ENCODE measurements around the gene POU2F1. TPM values are rescaled to one million over a fixed set of nuclear protein-coding genes. Genes with fewer than 3 reads are reported as not detected.

The POU2F1 gene
- polyA plus RNA-seq, 1 donor (not counting 4 experiments of a cell fraction or from before 2014, with no cell fraction given) = 3.2 TPM

DNA sequence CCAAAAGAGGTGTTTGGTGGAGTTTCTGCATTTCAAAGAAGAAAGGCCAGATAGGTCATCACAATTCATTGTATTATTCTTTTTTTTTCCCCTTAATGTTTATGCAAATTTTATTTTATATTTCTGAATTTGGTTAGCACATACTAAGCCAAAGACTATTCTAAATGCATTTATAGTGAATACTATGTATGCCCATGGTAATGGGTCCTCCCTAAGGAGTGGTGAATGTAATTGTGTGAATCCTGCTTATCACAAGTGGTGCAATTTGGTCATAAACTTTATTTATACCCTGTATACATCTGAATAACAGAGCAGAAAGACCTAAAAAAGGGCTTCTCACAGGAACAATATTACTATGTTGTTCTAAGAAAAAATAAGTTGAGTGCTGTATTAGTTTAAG is 198.6 kb downstream of the POU2F1 start:
- no peak for FAIRE-seq

DNA sequence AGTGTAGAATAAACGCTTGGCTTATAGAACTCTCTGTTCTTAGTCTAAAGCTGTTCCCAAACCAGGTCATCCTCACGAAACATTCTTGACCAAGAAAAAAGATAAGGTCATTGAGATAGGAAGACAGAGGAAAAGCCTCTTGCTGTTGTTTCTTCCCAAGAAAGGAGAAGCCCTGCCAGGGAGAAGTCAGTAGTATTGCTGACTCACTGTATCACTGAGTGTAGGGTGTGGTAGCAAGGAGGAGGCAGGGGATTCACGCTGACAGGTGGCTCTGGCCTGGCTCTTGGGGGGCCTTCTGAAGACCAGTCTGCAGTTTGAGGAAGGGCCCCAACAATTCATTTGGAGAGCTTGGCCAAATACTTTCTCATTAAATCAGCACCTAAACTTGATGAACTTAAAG is 199.8 kb downstream of the POU2F1 start:
- no peak overlapping the region for H2AFZ ChIP-seq (ENCODE audit: control insufficient read depth, low read length)
- FAIRE-seq = no peak
- H3K27ac ChIP-seq (ENCODE audit: control insufficient read depth, insufficient read depth, low read length) = no peak overlapping the region
- H3K9me3 ChIP-seq (ENCODE audit: control insufficient read depth, low read depth, low read length) = no peaks in the 10 kb centered on the region
- H3K27me3 ChIP-seq (ENCODE audit: control insufficient read depth, extremely low read depth, insufficient read depth, low read length) = no peaks in the 10 kb centered on the region
- no peak overlapping the region for H3K9ac ChIP-seq (ENCODE audit: control insufficient read depth, extremely low read depth, insufficient read depth, low read length)
- TF ChIP-seq, protein P1, sequence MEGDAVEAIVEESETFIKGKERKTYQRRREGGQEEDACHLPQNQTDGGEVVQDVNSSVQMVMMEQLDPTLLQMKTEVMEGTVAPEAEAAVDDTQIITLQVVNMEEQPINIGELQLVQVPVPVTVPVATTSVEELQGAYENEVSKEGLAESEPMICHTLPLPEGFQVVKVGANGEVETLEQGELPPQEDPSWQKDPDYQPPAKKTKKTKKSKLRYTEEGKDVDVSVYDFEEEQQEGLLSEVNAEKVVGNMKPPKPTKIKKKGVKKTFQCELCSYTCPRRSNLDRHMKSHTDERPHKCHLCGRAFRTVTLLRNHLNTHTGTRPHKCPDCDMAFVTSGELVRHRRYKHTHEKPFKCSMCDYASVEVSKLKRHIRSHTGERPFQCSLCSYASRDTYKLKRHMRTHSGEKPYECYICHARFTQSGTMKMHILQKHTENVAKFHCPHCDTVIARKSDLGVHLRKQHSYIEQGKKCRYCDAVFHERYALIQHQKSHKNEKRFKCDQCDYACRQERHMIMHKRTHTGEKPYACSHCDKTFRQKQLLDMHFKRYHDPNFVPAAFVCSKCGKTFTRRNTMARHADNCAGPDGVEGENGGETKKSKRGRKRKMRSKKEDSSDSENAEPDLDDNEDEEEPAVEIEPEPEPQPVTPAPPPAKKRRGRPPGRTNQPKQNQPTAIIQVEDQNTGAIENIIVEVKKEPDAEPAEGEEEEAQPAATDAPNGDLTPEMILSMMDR (optimal IDR thresholded peaks at IDR 0.05 in 1 of 3, IDR thresholded peaks at IDR 0.05 in 1 of 3, conservative IDR thresholded peaks at IDR 0.05 in 1 of 3; ENCODE audit: extremely low read depth in 1 of 3, insufficient read depth in 2 of 3, low read length in 3 of 3) = no peak
- no peak for TF ChIP-seq EZH2 (IDR thresholded peaks at IDR 0.05; ENCODE audit: low read length)
- H3K4me2 ChIP-seq (ENCODE audit: control insufficient read depth, extremely low read depth, insufficient read depth, low read depth, low read length) = no peak overlapping the region
- DNase-seq (ENCODE audit: low read depth, low spot score) = no peak
- H3K79me2 ChIP-seq (ENCODE audit: control insufficient read depth, insufficient read depth, low read length) = no peaks in the 10 kb centered on the region
- dilution Hi-C loops (cut with MboI; ENCODE audit: extremely low pct_ligation_motif_present, low sequenced_read_pairs) = no loop called here
- no peaks in the 10 kb centered on the region for H3K36me3 ChIP-seq (ENCODE audit: control insufficient read depth in 2 of 2, extremely low read depth in 1 of 2, insufficient read depth in 2 of 2, low read length in 2 of 2)
- H3K4me1 ChIP-seq (ENCODE audit: control insufficient read depth, extremely low read depth, insufficient read depth, low read length) = peaks cover 12% of the 10 kb centered on the region
- no peaks in the 10 kb centered on the region for H3K9me1 ChIP-seq (ENCODE audit: control insufficient read depth, extremely low read depth, insufficient read depth, low read length)
- H4K20me1 ChIP-seq (ENCODE audit: control insufficient read depth, extremely low read depth, insufficient read depth, low read length) = no peaks in the 10 kb centered on the region
- no peak overlapping the region for H3K4me3 ChIP-seq (ENCODE audit: control insufficient read depth in 2 of 3, extremely low read depth in 1 of 3, insufficient read depth in 2 of 3, low read depth in 1 of 3, low read length in 3 of 3)

More for the DNA sequence above, 198.6 kb downstream of the POU2F1 start:
- Histone ChIP-seq H3K36me3 (ENCODE audit: control insufficient read depth in 2 of 2, extremely low read depth in 1 of 2, insufficient read depth in 2 of 2, low read length in 2 of 2) (no peaks in the 10 kb centered on the region), H3K9me3 (ENCODE audit: control insufficient read depth, low read depth, low read length) (no peaks in the 10 kb centered on the region), H2AFZ (ENCODE audit: control insufficient read depth, low read length) (no peak overlapping the region), H3K4me3 (ENCODE audit: control insufficient read depth in 2 of 3, extremely low read depth in 1 of 3, insufficient read depth in 2 of 3, low read depth in 1 of 3, low read length in 3 of 3) (no peak overlapping the region), H3K4me1 (ENCODE audit: control insufficient read depth, extremely low read depth, insufficient read depth, low read length) (peaks cover 9% of the 10 kb centered on the region), H3K9me1 (ENCODE audit: control insufficient read depth, extremely low read depth, insufficient read depth, low read length) (no peaks in the 10 kb centered on the region), H3K27ac (ENCODE audit: control insufficient read depth, insufficient read depth, low read length) (no peak overlapping the region), H3K9ac (ENCODE audit: control insufficient read depth, extremely low read depth, insufficient read depth, low read length) (no peak overlapping the region), H3K4me2 (ENCODE audit: control insufficient read depth, extremely low read depth, insufficient read depth, low read depth, low read length) (no peak overlapping the region), H3K27me3 (ENCODE audit: control insufficient read depth, extremely low read depth, insufficient read depth, low read length) (no peaks in the 10 kb centered on the region), H4K20me1 (ENCODE audit: control insufficient read depth, extremely low read depth, insufficient read depth, low read length) (no peaks in the 10 kb centered on the region), H3K79me2 (ENCODE audit: control insufficient read depth, insufficient read depth, low read length) (no peaks in the 10 kb centered on the region)
- no peak for DNase-seq (ENCODE audit: low read depth, low spot score)
- TF ChIP-seq EZH2 (IDR thresholded peaks at IDR 0.05; ENCODE audit: low read length) = no peak
- TF ChIP-seq, protein P1 (optimal IDR thresholded peaks at IDR 0.05 in 1 of 3, IDR thresholded peaks at IDR 0.05 in 1 of 3, conservative IDR thresholded peaks at IDR 0.05 in 1 of 3; ENCODE audit: extremely low read depth in 1 of 3, insufficient read depth in 2 of 3, low read length in 3 of 3) = no peak
- dilution Hi-C loops (cut with MboI; ENCODE audit: extremely low pct_ligation_motif_present, low sequenced_read_pairs) = no loop called here
